HEK293 (cell line): Measurements from ENCODE around the gene SHROOM3.

Experiments used
- CTCF ChIA-PET: fragments of 350-600 bp; formaldehyde crosslinking; extraction: SDS; loops from one replicate; lab custom pipeline; 2021; ENCODE audit warnings: antibody characterized with exemption; lab: Yijun Ruan, JAX
- POLR2A ChIA-PET: fragments of 300-600 bp; formaldehyde crosslinking; extraction: SDS; loops from one replicate; lab custom pipeline; 2020; ENCODE audit warnings: antibody characterized with exemption, inconsistent platforms; lab: Yijun Ruan, JAX
- H3K27ac ChIP-seq: fragments of 200-500 bp; sonication (Bioruptor generic); 2 replicates; pipeline ENCODE4 v1.5.1; 2014; ENCODE audit warnings: low read depth, low read length, control low read depth, inconsistent platforms; ENCODE audit errors: extremely low read depth
- H3K36me3 ChIP-seq, 2 experiments: fragments of 200-500 bp in 1 of 2; sonication (Bioruptor generic) in 1 of 2; 1 replicate in 1 of 2; 2 replicates in 1 of 2; pipeline ENCODE4 v1.5.1; 2014 to 2017; ENCODE audit warnings: inconsistent platforms in 2 of 2, low read length in 2 of 2; ENCODE audit not compliant: control insufficient read depth in 2 of 2, insufficient read depth in 1 of 2
- H3K4me1 ChIP-seq: fragments of 200-500 bp; sonication (Bioruptor generic); 2 replicates; pipeline ENCODE4 v1.5.1; 2014; ENCODE audit warnings: mild to moderate bottlenecking, low read length, inconsistent platforms; ENCODE audit not compliant: control insufficient read depth, insufficient read depth
- H3K4me3 ChIP-seq: 2 replicates; pipeline ENCODE4 v1.5.1; 2011; ENCODE audit warnings: low read depth, mild to moderate bottlenecking, control low read depth, low read length, moderate library complexity
- H3K9me3 ChIP-seq: fragments of 200-500 bp; sonication (Bioruptor generic); 2 replicates; pipeline ENCODE4 v1.5.1; 2014; ENCODE audit warnings: low read depth, low read length, inconsistent platforms; ENCODE audit not compliant: control insufficient read depth, insufficient read depth
- AEBP2 ChIP-seq: fragments of 450-650 bp; formaldehyde crosslinking; IDR thresholded peaks from 2 replicates; pipeline ENCODE4 v1.5.1; 2016; ENCODE audit warnings: missing biosample characterization, missing genetic modification characterization, borderline replicate concordance
- KLF17 ChIP-seq: fragments of 450-650 bp; formaldehyde crosslinking; IDR thresholded peaks from 2 replicates; pipeline ENCODE4 v1.5.1; 2016; ENCODE audit warnings: missing biosample characterization, missing genetic modification characterization
- OVOL3 ChIP-seq: fragments of 450-650 bp; formaldehyde crosslinking; IDR thresholded peaks from 2 replicates; pipeline ENCODE4 v1.5.1; 2016; ENCODE audit warnings: missing biosample characterization, missing genetic modification characterization
- PATZ1 ChIP-seq: fragments of 450-650 bp; formaldehyde crosslinking; IDR thresholded peaks from 2 replicates; pipeline ENCODE4 v1.5.1; 2016; ENCODE audit warnings: missing biosample characterization, missing genetic modification characterization
- RBAK ChIP-seq: fragments of 450-650 bp; formaldehyde crosslinking; IDR thresholded peaks from 2 replicates; pipeline ENCODE4 v1.5.1; 2016; ENCODE audit warnings: missing biosample characterization, missing genetic modification characterization
- REPIN1 ChIP-seq: fragments of 450-650 bp; formaldehyde crosslinking; IDR thresholded peaks from 2 replicates; pipeline ENCODE4 v1.5.1; 2017; ENCODE audit warnings: missing biosample characterization, missing genetic modification characterization, low read depth
- TCF7L2 ChIP-seq: IDR thresholded peaks from 2 replicates; pipeline ENCODE4 v1.6.1; 2011; ENCODE audit warnings: low read depth, mild to moderate bottlenecking, inconsistent platforms, low read length, moderate library complexity, borderline replicate concordance
- ZBTB44 ChIP-seq: fragments of 450-650 bp; IDR thresholded peaks from 2 replicates; pipeline ENCODE4 v1.5.1; 2018; ENCODE audit warnings: missing biosample characterization, mild to moderate bottlenecking, missing genetic modification characterization
- ZBTB49 ChIP-seq: fragments of 450-650 bp; formaldehyde crosslinking; IDR thresholded peaks from 2 replicates; pipeline ENCODE4 v1.5.1; 2016; ENCODE audit warnings: missing biosample characterization, missing genetic modification characterization, low read depth
- ZEB2 ChIP-seq: fragments of 450-650 bp; formaldehyde crosslinking; IDR thresholded peaks from 2 replicates; pipeline ENCODE4 v1.5.1; 2016; ENCODE audit warnings: missing biosample characterization, missing genetic modification characterization
- ZNF133 ChIP-seq: fragments of 450-650 bp; formaldehyde crosslinking; IDR thresholded peaks from 2 replicates; pipeline ENCODE4 v1.5.1; 2016; ENCODE audit warnings: missing biosample characterization, missing genetic modification characterization
- ZNF266 ChIP-seq: fragments of 450-650 bp; formaldehyde crosslinking; IDR thresholded peaks from 2 replicates; pipeline ENCODE4 v1.5.1; 2016; ENCODE audit warnings: missing biosample characterization, missing genetic modification characterization, low read depth
- ZNF555 ChIP-seq: fragments of 450-650 bp; formaldehyde crosslinking; conservative IDR thresholded peaks from 2 replicates; pipeline ENCODE4 v1.5.1; 2017; ENCODE audit warnings: missing biosample characterization, mild to moderate bottlenecking, missing genetic modification characterization, inconsistent platforms
- ZNF623 ChIP-seq: fragments of 450-650 bp; formaldehyde crosslinking; IDR thresholded peaks from 2 replicates; pipeline ENCODE4 v1.5.1; 2016; ENCODE audit warnings: missing biosample characterization, missing genetic modification characterization
- ZNF747 ChIP-seq: fragments of 450-650 bp; formaldehyde crosslinking; IDR thresholded peaks from 2 replicates; pipeline ENCODE4 v1.5.1; 2016; ENCODE audit warnings: missing biosample characterization, missing genetic modification characterization
- ZNF76 ChIP-seq: fragments of 450-650 bp; formaldehyde crosslinking; IDR thresholded peaks from 2 replicates; pipeline ENCODE4; 2016; ENCODE audit warnings: low read depth, missing biosample characterization, missing genetic modification characterization, borderline replicate concordance
- ZNF776 ChIP-seq: fragments of 450-650 bp; formaldehyde crosslinking; IDR thresholded peaks from 2 replicates; pipeline ENCODE4 v1.5.0; 2017; ENCODE audit warnings: missing biosample characterization, missing genetic modification characterization, borderline replicate concordance
- ZSCAN16 ChIP-seq: fragments of 450-650 bp; formaldehyde crosslinking; IDR thresholded peaks from 2 replicates; pipeline ENCODE4 v1.5.1; 2016; ENCODE audit warnings: missing biosample characterization, missing genetic modification characterization
- ZSCAN23 ChIP-seq: fragments of 450-650 bp; formaldehyde crosslinking; IDR thresholded peaks from 2 replicates; pipeline ENCODE4 v1.5.1; 2016; ENCODE audit warnings: missing biosample characterization, missing genetic modification characterization
- ZSCAN30 ChIP-seq: fragments of 450-650 bp; IDR thresholded peaks from 2 replicates; pipeline ENCODE4 v1.5.1; 2018; ENCODE audit warnings: missing biosample characterization, mild to moderate bottlenecking, missing genetic modification characterization, moderate library complexity

The SHROOM3 gene

DNA sequence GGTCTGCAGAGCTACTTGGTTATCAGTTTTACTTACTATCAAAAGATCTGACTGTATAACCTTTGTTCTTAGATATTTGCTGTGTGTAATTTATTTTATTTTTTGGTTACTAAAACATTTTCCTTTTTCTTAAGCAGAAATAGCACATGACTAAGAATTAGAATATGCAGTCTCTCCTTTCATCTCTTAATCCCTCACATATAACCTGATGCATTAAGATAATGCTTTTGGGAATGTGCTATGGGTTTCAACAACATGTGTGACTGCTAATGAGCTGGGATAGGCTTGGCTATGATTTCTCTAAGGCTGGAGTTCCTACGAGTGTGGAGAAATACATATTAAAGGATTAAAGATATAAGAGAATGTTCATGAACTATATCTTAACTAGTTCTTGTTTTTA, 41.5 kb downstream of the SHROOM3 start:
- no peak overlapping the region for H3K27ac ChIP-seq
- ChIA-PET POLR2A (no interaction called here), CTCF (interaction anchor here (0.8 kb wide), 1 partner anchor 297 kb away, joined by 3 read pairs; no protein-coding TSS in a partner anchor)
- no peaks in the 10 kb centered on the region for H3K9me3 ChIP-seq
- H3K36me3 ChIP-seq: no peaks in the 10 kb centered on the region
- TF ChIP-seq ZNF555 (tag by site-specific recombination) (no peak), ZSCAN30 (no peak), ZEB2 (tag by site-specific recombination) (no peak), OVOL3 (no peak), ZNF747 (no peak), REPIN1 (tag by site-specific recombination) (no peak), AEBP2 (tag by site-specific recombination) (no peak), ZNF266 (tag by site-specific recombination) (no peak), ZNF776 (tag by site-specific recombination) (no peak), KLF17 (tag by site-specific recombination) (no peak), ZSCAN16 (tag by site-specific recombination) (no peak), ZBTB44 (tag by site-specific recombination) (no peak), ZNF623 (no peak), ZSCAN23 (tag by site-specific recombination) (no peak), RBAK (no peak), ZNF76 (no peak), TCF7L2 (no peak), ZBTB49 (tag by site-specific recombination) (no peak), PATZ1 (tag by site-specific recombination) (no peak), ZNF133 (no peak)
- no peak overlapping the region for H3K4me3 ChIP-seq
- no peaks in the 10 kb centered on the region for H3K4me1 ChIP-seq
